NCI-H187 treated with DMSO at 0.1 percent for 48 hours (cell line): ENCODE data around the gene MAML2.

Experiments
- DNase-seq: peaks from one replicate; lab custom pipeline; 2025; lab: John Stamatoyannopoulos, UW

The MAML2 gene

DNA sequence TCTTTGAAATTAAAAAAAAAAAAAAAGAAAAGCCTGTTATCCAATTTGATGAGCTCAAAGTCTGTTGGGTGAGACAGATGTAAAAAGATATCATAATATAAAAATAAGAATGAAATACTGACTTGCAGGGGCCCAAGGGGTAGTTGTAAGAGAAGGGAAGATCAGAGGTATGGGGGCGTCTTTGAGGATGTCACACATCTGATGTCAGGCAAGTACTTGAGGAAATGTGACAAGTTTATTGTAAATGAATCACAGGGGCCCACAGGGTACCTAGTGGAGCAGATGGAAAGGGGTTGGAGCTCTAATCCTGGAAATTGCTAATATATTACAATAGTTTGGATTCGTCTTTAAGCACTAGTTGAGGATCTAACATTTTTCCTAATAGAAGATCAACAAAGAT, 131.6 kb downstream of the MAML2 start:
- no peak for DNase-seq

- no peak for DNase-seq
These were observed 135.2 kb downstream of the MAML2 start for GRCh38 chr11:96207459-96208449.

- no peak for DNase-seq
These were observed 136.0 kb downstream of the MAML2 start for GRCh38 chr11:96206955-96207354.

DNA sequence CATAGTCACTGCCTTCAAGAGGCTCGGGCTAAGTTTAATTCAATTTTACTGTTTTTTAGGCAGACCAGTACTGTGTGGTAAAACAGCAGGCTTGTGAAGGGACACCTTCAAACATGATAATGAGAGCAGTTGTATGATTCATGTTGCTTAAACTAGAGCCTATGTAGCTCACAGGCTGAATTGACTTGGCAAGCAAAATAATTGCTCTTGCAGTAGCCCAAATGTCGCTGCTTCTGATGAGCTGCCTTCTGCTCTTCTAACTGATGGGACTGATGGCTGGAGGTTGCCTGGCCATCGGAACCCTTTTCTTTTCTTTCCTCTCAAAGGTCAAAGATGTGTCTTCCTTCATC, 137.6 kb downstream of the MAML2 start:
- no peak for DNase-seq

- DNase-seq, result no peak
These were observed 138.1 kb downstream of the MAML2 start for GRCh38 chr11:96204721-96205459.

DNA sequence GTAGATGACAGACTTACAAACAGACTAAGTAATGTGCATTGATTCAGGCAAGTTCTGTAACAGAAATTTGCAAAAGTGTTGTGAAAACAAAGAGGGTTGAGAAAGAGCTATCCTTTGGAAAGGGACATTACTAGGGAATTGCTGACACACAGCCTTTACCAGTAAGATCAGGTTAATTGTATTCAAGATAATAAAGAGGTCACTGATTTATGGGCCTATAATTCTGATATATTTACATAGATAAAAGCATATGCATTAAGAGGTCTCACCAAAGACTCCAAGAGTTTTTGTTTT, 138.7 kb downstream of the MAML2 start:
- no peak for DNase-seq

GRCh38 chr11:96203567-96204365, 139.2 kb downstream of the MAML2 start:
- DNase-seq, result no peak

DNA sequence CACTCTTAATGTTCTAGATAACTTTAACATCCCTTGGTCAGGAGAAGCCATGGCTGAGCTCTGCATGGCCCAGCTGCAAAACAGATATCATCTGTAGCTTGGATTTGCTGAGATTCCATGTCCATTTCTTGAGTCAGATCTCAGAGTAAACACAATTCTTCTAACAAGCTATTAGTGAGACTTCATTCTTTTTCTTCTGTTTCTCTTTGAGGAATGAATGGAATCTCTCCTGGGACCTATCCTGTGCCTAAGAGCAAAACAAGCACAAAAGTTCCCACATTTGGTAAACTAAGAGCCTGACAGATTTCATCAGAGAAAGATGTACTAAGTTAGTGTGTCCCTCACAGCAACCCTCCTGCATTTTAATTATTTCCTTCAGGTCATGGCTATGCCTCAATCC, 142.8 kb downstream of the MAML2 start:
- no peak for DNase-seq

DNA sequence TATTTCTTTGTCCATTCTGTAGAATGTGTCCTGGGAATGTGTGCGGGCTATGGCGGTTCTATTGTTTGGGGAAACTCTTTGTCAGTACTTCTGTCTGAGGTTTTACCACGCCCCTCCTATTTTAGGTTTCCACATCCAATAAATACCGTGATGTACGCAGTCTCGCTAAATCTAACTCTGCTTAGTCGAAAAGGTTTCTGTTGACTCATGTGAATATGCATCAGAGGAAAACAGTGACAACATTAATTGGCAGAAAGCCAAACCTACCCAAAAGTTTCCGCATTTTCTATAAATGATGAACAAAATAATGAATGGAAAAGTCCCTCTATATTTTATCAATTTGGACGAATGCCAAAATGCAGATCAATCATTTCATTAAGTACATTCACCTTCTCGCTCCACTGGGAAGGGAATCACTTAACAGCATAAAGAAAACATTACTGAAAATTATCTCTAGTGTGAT, 143.4 kb downstream of the MAML2 start:
- no peak for DNase-seq

DNA sequence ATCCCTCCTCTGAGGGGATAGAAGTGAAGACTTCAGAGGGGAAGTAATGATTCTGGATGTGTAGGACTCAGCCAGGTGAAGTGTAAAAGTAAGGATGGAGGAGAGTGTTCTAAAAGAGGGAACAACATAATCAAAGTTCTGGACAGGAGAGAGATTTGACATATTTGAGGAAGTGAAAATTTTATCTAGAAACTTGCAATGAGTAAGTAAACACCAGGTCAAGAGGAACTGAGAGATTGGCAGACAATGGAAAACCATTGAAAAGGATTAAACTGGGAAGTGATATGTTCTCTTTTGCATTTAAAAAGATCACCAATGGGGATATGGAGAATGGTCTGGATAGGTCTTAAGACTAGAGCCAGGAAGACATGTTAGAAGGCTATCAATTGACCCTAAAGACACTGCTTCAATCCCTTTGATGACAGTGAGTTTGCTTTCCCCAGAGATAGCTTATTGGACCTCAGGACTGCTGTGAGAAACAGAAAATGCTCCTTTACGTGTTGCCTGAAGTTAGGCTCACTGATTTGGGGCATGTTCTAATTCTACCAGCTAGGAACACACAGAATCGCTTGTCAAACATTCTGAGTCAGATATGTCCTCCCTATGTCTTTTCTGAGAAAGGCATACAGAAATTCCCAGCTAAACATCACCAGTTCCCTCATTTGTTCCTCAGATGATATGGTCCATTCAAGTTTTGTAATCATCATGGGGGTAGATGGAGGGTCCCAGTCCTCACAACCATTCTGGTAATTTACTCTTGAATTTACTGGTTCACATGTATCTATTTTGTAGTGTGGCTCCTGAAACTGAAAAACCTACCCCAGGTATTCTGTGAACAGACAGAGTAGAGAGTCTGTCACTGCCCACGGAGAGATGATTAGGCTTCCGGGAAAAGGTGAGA, 144.9 kb downstream of the MAML2 start:
- DNase-seq, result no peak

DNA sequence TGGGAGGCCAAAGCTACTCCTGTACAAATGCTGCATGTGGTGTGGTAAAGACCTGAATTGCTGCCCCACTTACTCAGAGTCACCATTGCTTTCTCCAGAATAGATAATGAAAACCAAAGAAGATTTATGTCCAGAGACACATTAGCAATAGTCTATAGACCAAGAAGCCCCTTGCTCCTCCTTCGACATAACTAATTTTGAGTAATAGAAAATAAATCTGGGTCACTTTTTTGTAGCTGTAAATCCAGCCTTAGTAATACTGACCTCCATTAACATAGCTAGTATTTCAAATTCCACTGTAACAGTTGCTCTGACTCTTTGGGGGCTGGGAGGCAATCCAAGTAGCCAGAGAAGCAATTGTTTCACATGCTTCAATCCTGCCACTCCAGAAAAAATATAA, 145.9 kb downstream of the MAML2 start:
- DNase-seq, result no peak

- no peak for DNase-seq
These were observed 146.8 kb downstream of the MAML2 start for GRCh38 chr11:96196181-96196662.

DNA sequence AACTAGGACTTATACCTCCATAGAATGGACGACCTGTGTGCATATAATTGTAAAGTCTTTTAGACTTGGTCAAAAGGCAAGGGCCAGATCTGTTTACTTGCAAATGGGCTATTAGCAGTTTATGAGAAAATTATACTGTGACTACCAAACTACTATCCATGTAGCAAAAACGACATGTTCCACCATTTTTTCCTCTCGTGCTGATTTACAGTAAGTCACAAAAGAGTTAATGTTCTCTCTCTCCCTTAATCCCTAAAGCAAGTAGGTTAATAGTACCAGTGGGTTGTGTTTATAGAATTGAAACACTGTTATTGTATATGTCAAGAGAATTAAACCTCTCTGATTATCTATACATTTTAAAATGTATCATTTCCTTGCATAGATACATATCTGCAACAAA, 147.3 kb downstream of the MAML2 start:
- no peak for DNase-seq

- DNase-seq, result no peak
These were observed 148.2 kb downstream of the MAML2 start for GRCh38 chr11:96194581-96195374.

- no peak for DNase-seq
These were observed 149.1 kb downstream of the MAML2 start for GRCh38 chr11:96193745-96194443.

DNA sequence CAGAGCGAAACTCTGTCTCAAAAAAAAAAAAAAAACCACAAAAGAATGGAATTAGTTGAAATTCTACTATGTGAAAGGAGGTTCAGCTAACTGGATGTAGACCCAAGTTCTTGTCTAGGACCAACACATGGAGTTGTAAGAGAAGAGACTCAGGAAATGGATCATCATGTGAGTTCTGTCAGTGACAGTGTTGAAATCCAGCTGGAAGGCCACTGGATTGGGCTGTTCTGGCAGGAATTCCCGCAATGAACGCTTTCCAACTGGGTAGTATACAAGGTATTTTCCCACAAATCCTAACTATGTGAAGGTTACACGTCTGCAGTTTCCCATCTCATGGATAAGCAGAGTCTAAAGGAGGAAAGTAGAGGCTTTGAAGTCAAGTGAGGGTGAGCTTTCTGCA, 151.2 kb downstream of the MAML2 start:
- DNase-seq, result no peak

DNA sequence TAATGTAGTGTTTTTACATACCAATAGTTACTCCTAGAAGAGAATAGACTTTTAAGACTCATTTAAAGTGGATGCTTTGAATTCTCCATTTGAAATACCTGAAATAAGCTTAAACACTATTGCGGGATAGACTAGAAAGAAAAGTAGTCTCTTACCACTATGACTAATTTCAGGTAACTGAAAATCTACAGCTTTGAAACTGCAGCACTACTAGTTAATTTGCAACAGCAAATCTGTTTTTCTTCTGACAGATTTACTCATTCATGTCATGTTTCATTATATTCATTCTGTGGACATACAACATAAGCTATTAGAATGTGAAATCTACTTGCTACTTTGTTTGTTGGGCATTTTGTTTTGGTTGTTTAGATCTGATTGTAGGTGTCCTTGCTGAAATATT, 153.6 kb downstream of the MAML2 start:
- no peak for DNase-seq

- DNase-seq, result no peak
These were observed 154.6 kb downstream of the MAML2 start for GRCh38 chr11:96188243-96189006.

- no peak for DNase-seq
These were observed 155.2 kb downstream of the MAML2 start for GRCh38 chr11:96187822-96188221.
